GM12875 (cell line): ENCODE data around the gene ADRA1B.

Experiments used
- H3K4me3 ChIP-seq: one replicate; pipeline ENCODE4 v1.5.1; 2011; ENCODE audit warnings: low read depth, low read length, control low read depth
- TF ChIP-seq, protein P1 (sequence below): IDR thresholded peaks from 2 replicates; pipeline ENCODE4 v1.5.1; 2011; ENCODE audit warnings: low read depth, mild to moderate bottlenecking, control low read depth, inconsistent platforms, low read length, moderate library complexity, borderline replicate concordance; ENCODE audit not compliant: insufficient read depth

Gene ADRA1B

DNA sequence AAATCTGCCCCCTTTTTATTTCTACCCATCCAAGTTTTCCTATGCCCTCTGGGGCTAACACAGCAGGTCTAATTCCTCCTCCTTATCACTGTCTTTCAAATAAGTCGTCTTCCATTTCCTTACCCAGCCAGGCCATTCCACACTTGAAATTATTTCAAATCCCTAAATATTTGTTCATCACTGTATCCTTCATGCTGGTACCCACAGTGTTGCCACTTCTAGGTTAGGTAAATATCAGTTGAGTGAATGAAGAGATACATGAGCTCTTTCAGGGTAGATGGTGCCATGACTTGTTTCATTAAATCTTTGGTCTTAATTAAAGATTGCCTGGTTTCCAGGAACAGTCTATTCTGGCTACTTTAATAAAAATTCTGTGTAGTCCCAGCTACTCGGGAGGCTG lies 35.6 kb upstream of the ADRA1B start:
- TF ChIP-seq, protein P1, sequence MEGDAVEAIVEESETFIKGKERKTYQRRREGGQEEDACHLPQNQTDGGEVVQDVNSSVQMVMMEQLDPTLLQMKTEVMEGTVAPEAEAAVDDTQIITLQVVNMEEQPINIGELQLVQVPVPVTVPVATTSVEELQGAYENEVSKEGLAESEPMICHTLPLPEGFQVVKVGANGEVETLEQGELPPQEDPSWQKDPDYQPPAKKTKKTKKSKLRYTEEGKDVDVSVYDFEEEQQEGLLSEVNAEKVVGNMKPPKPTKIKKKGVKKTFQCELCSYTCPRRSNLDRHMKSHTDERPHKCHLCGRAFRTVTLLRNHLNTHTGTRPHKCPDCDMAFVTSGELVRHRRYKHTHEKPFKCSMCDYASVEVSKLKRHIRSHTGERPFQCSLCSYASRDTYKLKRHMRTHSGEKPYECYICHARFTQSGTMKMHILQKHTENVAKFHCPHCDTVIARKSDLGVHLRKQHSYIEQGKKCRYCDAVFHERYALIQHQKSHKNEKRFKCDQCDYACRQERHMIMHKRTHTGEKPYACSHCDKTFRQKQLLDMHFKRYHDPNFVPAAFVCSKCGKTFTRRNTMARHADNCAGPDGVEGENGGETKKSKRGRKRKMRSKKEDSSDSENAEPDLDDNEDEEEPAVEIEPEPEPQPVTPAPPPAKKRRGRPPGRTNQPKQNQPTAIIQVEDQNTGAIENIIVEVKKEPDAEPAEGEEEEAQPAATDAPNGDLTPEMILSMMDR: no peak
- no peak overlapping the region for H3K4me3 ChIP-seq

DNA sequence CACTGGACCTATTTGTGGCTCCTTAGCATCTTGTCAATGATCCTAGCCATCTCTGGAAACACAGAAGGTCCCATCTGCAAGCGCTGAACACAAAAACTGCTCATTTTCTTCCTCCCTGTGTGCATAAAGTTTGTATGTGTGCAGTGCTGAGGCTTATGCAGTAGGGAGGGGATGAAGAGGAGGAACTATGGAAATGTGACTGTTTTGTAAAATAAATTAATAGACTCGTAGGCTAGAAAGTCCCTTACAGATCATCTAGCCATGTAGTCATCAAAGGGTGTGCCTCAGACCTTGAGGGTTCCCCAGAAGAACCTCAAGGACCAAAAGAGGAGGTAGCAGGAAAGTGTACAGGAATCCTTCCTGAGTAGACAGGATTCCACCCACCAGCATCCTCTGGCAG lies 34.3 kb upstream of the ADRA1B start:
- TF ChIP-seq, protein P1: no peak
- H3K4me3 ChIP-seq: no peak overlapping the region

DNA sequence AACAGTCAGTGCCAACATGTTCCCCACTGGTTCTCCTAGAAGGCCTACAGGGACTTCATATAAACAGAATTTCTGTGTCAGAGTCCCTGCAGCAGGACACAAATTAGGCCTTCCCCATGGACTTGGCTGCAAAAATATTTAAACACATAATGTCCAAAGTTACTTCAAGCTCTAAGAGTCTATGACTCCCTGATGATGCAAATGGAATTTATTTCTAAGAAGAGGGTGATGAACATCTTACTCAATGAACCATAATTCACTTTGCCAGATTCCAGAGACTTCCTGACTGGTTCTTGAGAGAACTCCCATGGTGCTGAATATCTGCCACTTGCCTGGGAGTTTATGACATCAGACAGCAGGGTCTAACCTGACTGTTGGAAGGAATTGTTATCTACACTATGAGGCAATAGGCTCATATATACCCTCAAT lies 32.7 kb upstream of the ADRA1B start:
- TF ChIP-seq, protein P1: no peak

DNA sequence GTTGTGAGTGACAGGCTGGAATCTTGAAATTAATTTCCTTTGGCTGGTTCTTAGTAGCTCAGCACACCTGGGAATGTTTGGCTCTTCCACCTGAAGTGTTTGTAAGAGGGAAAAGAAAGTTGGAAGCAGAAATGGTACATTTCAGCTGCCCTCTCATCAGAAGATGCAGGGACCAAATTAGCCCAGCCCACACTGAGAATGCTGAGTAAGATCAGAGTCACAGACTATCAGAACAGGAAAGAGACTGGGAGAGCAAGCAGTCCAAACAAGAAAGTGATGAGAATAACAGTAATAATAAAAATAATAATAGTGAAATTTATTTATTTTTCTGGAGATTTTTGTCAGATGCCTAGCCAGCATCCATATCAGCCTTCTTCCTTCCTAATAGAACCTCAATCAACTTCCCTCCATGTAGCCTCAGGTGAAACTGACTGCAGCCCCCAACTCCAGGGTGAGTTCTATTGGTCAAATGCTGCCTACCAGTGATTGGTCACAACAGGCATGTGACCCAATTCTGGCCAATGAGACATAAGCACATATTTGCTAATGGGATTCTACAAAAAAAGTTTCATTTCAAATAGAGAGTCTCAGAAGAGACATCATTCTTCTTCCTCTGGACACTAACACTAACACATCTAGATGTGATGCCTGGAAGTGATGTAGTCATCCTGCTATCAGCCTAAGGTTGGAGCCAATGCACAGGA lies 31.2 kb upstream of the ADRA1B start:
- TF ChIP-seq, protein P1: no peak

More for the DNA sequence above, 32.7 kb upstream of the ADRA1B start:
- H3K4me3 ChIP-seq: no peak overlapping the region

DNA sequence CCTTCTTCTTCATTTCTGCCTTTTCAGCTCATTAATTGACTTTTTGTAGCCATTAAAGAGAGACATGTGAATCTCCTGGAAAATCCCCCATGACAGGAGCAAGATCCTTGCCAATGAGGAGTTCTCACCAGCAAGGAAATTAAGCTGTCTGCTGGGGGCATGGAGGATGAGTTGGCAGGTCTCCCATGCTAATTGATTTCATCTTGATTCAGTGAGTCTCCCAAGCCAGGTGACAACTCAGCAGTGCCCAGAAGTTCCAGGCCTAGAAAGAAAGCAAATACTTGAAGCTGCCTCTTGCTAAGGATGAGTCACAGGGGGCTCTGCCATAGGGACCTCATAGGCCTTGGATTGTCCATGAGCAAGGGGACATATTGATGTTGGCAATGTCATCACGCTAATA lies 30.0 kb upstream of the ADRA1B start:
- TF ChIP-seq, protein P1: no peak
- H3K4me3 ChIP-seq: no peak overlapping the region

More for the DNA sequence above, 31.2 kb upstream of the ADRA1B start:
- H3K4me3 ChIP-seq: no peak overlapping the region

DNA sequence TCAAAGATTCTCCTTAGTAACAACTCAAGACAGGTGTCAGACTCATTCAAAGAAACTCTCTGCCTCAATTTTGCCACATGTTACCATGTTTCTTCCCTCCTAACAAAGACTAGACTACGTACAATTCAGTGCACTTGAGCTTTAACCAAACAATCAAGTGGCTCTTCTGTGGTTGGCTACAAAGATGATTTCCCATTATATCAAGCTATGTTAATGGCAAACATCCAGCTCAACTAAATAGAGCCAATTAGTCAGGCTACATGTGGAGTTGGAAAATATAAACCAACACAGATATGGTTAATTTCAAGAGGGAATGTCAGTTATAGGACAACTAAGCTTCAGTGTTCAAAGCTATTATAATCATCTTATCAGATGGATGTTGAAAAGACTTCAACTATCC lies 29.2 kb upstream of the ADRA1B start:
- TF ChIP-seq, protein P1: no peak
- H3K4me3 ChIP-seq: no peak overlapping the region

DNA sequence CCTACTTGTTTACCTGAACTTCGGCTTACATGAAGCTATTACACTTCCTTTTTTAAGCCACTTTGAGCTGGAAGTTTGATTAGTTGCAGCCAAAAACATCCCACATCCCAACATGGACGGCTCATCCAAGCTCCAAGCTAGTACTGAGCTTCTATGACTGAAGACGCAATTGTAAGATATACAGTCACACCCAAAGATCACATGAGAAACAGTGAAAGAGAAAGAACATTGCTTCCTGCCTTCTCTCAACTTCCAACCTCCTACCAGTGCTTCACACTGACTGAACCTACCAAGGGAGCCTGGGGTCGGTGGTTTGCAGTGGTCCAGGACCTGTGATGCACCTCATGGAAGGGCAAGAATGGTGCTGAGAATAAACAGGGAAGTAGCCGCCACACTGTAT lies 27.4 kb upstream of the ADRA1B start:
- TF ChIP-seq, protein P1: no peak
- no peak overlapping the region for H3K4me3 ChIP-seq
